ENCODE results near the gene EHMT1.

The EHMT1 gene

DNA sequence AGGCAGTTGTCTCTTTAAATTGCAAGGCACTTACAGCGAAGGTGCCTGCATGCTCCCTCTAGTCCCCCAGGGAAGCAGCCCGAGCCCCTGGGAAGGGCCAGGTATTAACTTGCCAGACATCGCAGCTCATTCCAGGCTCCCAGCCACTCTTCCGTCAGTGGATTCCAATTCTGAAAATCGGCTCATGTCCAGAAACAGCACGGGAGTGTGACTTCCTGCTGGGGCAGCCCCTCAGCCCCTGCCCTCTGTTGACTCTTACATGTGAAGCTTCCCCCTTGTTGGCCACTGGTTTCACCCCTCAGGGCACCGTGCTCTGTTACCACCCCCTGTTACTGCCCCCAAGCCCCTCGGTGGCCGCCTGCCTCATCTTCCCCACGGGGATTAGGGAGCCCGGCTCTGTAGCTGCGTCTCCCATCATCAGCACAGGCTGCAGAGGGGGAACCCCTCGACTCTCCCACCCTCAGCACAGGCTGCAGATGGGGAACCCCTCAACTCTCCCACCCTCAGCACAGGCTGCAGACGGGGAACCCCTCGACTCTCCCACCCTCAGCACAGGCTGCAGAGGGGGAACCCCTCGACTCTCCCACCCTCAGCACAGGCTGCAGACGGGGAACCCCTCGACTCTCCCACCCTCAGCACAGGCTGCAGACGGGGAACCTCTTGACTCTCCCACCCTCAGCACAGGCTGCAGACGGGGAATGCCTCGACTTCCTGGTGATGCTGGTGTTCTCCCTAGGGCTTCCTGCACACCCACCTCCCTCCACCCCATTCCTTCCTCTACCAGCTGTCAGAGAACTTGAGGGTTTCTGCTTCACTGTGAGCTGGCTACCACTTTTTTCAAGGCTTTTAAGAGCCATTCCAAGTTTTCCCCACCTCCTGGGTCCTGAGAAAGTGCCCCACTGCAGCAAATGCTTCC is 247.7 kb downstream of the EHMT1 start:
- TF ChIP-seq, protein P1, sequence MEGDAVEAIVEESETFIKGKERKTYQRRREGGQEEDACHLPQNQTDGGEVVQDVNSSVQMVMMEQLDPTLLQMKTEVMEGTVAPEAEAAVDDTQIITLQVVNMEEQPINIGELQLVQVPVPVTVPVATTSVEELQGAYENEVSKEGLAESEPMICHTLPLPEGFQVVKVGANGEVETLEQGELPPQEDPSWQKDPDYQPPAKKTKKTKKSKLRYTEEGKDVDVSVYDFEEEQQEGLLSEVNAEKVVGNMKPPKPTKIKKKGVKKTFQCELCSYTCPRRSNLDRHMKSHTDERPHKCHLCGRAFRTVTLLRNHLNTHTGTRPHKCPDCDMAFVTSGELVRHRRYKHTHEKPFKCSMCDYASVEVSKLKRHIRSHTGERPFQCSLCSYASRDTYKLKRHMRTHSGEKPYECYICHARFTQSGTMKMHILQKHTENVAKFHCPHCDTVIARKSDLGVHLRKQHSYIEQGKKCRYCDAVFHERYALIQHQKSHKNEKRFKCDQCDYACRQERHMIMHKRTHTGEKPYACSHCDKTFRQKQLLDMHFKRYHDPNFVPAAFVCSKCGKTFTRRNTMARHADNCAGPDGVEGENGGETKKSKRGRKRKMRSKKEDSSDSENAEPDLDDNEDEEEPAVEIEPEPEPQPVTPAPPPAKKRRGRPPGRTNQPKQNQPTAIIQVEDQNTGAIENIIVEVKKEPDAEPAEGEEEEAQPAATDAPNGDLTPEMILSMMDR (IDR thresholded peaks at IDR 0.05; ENCODE audit: low read depth, low read length) = no peak

DNA sequence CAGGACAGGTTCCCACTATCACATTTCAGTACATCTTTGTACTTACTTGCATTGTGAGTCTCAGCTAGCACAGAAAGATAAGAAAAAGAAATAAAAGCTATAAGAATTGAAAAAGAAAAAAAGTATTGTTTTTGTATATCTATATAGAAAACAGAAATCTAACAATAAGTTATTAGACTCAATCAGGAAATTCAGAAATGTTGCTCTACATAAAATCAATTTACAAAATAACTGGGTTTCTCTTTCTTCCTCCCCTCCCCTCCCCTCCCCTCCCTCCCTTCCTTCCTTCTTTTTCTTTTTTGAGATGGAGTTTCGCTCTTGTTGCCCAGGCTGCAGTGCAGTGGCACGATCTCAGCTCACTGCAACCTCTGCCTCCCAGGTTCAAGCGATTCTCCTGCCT is 251.6 kb downstream of the EHMT1 start:
- TF ChIP-seq, protein P1 (IDR thresholded peaks at IDR 0.05; ENCODE audit: low read depth, low read length) = no peak
- no peak for DNase-seq (ENCODE audit: extremely low read depth, low read depth)

More for the DNA sequence above, 247.7 kb downstream of the EHMT1 start:
- no peak for DNase-seq (ENCODE audit: extremely low read depth, low read depth)

DNA sequence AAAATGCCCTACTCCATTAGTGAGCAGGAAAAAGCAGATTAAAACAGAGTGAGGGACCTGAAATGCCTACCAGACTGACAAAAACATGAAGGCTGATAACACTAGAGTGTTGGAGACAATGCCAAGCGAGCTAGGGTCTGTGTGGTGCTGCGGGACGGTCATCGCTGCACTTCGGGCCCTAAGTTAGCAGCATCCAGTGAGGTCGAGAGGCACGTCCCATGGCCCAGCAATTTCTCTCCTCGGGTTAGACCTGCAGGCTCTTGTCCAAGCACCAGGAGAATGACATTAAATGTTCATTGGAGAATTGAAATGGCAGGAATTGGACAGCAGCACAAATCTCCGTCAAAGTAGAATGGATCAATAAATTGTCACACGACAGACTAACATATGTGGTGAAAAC is 253.5 kb downstream of the EHMT1 start:
- TF ChIP-seq, protein P1 (IDR thresholded peaks at IDR 0.05; ENCODE audit: low read depth, low read length) = no peak
- DNase-seq (ENCODE audit: extremely low read depth, low read depth) = no peak

DNA sequence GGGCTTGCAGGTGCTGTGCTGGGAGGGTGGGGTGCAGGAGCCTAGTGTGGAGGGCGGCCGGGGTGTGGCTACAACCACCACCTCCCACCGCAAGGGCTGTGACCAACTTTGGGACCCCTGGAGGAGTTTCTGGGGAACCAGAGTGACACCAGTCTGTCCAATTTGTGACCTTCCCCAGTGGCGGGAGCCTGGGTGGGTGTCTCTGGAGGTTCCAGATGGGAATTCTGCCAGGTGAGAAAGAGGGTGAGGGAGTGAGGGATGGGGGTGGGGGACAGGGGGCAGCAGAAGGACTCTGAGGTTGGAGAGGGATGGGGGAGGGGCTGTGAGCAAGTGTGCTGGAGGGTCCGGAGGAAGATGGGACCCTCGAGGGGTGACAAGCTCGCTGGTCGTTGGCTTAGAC is 254.6 kb downstream of the EHMT1 start:
- DNase-seq (ENCODE audit: extremely low read depth, low read depth) = no peak
- TF ChIP-seq, protein P1 (IDR thresholded peaks at IDR 0.05; ENCODE audit: low read depth, low read length) = no peak

DNA sequence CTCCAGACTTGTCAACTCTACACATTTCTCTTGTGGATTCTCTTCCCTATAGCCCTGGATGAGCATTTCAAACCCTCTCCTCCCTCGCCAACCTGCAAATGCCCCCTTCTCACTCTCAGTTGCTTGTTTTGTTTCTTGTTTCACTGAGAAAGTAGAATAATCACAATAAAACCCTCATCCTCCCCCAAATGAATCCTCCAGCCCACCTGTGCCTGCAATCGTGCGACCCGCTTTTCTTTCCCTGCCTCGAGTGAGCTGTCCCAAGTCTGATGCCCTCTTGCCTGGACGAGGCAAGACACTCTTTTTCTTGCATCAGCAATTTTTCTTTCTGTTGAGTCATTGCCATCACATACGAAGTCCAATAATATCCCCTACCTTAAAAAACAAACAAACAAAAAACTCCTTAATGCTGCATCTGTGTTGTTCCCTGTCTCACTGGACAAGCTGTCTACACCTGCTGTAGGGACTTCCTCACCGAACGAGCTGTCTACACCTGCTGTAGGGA is 255.1 kb downstream of the EHMT1 start:
- DNase-seq (ENCODE audit: extremely low read depth, low read depth) = no peak
- TF ChIP-seq, protein P1 (IDR thresholded peaks at IDR 0.05; ENCODE audit: low read depth, low read length) = no peak

DNA sequence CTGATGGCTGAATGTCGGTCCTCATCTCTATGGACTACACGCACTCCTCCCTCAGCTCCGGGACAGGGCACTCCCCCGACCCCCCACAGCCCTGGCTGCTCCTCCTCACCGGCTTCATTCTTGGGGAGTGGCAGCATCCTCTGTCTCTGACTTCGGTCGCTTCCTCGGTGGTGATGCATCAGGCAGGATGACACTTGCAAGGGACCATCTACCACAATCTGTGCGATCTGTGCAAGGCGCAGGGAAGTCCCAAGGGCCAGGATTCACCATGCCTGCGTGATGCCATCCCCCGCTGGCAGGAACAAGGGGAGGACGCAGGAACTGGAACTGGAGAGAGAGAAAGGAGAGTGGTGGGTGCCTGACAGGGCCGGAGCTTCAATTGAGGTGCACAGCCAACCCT is 256.5 kb downstream of the EHMT1 start:
- TF ChIP-seq, protein P1 (IDR thresholded peaks at IDR 0.05; ENCODE audit: low read depth, low read length) = no peak
- no peak for DNase-seq (ENCODE audit: extremely low read depth, low read depth)

DNA sequence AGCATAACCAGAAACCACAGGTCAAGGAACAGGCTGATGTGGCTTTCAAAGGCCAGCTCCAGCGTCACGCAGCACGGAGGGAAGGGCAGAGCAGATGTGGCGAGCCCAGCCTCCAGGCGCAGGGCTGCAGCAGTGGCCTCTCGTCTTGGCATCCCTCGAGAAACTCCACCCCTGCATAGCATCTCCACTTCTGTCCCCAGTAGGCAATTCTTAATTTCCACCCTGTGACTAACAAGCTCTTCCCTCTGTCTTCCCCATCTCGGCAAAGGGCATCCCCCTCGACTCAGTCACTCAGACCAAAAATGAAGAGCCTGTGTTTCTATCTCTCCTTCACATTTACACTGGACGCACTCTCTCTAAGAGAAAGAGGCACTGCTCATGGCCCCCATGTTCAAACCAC is 257.0 kb downstream of the EHMT1 start:
- TF ChIP-seq, protein P1 (IDR thresholded peaks at IDR 0.05; ENCODE audit: low read depth, low read length) = no peak
- no peak for DNase-seq (ENCODE audit: extremely low read depth, low read depth)
